ENCODE measurements around the gene CNOT4. TPM values are rescaled to one million over a fixed set of nuclear protein-coding genes. Genes with fewer than 3 reads are reported as not detected.

The CNOT4 gene
- total RNA-seq, 4 donors from 2014 or later, result 19.2 to 33.4 (median 21.6) TPM

DNA sequence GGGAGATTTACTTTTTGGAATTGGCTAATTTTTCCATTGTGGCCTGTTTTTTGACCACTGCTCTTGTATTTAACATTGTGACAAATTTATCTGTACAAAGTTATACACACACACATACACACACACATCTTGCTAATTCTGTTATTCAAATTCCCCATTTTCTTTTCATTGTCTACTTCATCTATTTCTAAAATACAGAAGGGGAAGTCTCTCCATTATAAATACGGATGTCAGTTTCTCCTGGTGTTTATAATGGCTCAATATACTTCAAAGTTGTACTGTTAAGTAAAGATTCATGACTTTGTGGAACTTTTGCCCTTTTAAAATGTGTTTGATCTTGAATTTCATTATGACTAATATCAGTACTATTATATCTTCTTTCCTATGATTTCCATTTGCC is 81.0 kb downstream of the CNOT4 start:
- TF ChIP-seq, protein P1, sequence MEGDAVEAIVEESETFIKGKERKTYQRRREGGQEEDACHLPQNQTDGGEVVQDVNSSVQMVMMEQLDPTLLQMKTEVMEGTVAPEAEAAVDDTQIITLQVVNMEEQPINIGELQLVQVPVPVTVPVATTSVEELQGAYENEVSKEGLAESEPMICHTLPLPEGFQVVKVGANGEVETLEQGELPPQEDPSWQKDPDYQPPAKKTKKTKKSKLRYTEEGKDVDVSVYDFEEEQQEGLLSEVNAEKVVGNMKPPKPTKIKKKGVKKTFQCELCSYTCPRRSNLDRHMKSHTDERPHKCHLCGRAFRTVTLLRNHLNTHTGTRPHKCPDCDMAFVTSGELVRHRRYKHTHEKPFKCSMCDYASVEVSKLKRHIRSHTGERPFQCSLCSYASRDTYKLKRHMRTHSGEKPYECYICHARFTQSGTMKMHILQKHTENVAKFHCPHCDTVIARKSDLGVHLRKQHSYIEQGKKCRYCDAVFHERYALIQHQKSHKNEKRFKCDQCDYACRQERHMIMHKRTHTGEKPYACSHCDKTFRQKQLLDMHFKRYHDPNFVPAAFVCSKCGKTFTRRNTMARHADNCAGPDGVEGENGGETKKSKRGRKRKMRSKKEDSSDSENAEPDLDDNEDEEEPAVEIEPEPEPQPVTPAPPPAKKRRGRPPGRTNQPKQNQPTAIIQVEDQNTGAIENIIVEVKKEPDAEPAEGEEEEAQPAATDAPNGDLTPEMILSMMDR (IDR thresholded peaks at IDR 0.05; ENCODE audit: low read depth), result no peak

GRCh38 chr7:135428011-135428410 is 81.9 kb downstream of the CNOT4 start:
- TF ChIP-seq, protein P1 (IDR thresholded peaks at IDR 0.05; ENCODE audit: low read depth), result no peak

DNA sequence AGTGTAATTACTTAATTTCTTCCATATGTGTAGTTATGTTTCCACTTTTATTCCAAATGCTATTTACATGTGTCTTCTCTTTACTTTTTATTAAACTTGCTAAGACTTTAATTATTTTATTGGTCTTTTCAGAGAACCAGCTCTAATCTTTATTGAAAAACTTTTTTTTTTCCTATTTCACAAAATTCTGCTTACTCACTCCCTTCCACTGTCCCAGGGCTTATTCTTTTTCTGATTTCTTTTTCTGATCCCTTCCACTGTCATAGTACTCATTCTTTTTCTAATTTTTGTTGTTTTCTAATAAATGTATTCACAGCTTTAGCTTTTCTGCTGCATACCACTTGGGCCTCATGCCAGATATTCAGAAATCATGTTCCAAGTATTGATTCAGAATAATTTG is 82.7 kb downstream of the CNOT4 start:
- TF ChIP-seq, protein P1 (IDR thresholded peaks at IDR 0.05; ENCODE audit: low read depth), result no peak

- TF ChIP-seq, protein P1 (IDR thresholded peaks at IDR 0.05; ENCODE audit: low read depth), result no peak
Observed at GRCh38 chr7:135425036-135425435, 84.9 kb downstream of the CNOT4 start.

DNA sequence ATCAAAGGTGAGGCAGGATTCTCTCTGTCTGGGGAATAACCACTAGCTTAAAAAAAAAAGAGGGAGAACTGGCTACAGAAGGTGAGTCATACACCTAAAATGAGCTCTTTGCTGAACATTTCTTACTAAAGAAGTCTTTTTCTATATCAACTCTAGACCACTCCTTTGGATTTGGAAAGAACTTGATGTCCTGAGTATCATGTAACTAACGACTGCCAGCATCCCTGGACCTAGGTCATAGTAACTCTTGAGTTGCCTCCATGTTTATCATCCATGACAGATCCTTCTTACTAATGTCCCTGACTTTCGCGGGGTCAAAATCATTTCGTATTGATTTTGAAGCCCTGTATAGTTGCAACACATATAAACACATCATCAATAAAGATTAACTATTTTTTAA is 89.1 kb downstream of the CNOT4 start:
- TF ChIP-seq, protein P1 (IDR thresholded peaks at IDR 0.05; ENCODE audit: low read depth), result no peak

DNA sequence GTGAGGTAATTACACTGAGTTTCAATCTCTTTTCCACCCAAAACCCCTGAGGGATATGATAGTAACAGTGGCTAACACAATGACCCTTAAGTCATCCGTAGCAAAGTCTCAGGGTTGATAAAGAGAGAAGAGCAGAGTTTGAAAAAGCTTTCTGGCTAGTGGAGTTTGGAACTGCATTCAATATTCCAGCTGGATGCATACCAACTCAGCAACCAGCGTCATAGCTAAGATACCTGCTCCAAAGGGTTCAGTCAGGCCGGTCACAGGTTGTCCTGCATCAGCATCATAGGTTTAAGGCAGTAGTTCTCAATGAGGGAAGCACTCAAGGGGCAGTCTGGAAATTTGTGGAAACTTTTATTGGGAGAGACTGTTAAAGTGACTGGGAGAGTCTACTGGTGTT is 93.5 kb downstream of the CNOT4 start:
- TF ChIP-seq, protein P1 (IDR thresholded peaks at IDR 0.05; ENCODE audit: low read depth), result no peak

GRCh38 chr7:135414850-135415439 is 95.0 kb downstream of the CNOT4 start:
- TF ChIP-seq, protein P1 (IDR thresholded peaks at IDR 0.05; ENCODE audit: low read depth), result no peak

Data from subcutaneous adipose tissue (tissue), 4 donors.